ENCODE measurements around the gene YAE1. TPM values are rescaled to one million over a fixed set of nuclear protein-coding genes. Genes with fewer than 3 reads are reported as not detected.

The YAE1 gene
- polyA plus RNA-seq, 1 of the 3 experiments (the other 2 are of a cell fraction): 30.7 TPM

DNA sequence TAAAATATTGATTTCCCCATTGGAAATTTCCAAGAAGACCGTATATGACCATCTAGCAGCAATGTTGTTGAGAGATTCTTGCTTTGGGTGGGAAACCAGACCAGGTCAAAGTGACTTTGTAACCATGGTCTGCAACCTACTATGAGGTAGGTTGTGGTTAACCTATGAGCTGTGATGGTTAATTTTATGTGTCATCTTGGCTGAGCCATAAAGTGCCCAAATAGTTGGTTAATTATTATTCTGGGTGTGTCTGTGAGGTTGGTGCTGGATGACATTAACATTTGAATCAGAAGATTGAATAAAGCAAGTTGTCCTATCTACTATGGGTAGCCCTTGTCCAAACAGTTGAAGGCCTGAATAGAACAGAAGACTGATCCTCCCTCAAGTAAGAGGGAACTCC is 38.9 kb downstream of the YAE1 start (continued):
- TF ChIP-seq RCOR1 (IDR thresholded peaks at IDR 0.05; ENCODE audit: low read length) (no peak), MEF2A (IDR thresholded peaks at IDR 0.05; ENCODE audit: borderline replicate concordance, low read depth) (no peak)
- TF ChIP-seq, protein P1, sequence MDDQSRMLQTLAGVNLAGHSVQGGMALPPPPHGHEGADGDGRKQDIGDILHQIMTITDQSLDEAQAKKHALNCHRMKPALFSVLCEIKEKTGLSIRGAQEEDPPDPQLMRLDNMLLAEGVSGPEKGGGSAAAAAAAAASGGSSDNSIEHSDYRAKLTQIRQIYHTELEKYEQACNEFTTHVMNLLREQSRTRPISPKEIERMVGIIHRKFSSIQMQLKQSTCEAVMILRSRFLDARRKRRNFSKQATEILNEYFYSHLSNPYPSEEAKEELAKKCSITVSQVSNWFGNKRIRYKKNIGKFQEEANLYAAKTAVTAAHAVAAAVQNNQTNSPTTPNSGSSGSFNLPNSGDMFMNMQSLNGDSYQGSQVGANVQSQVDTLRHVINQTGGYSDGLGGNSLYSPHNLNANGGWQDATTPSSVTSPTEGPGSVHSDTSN (IDR thresholded peaks at IDR 0.05): no peak
- TF ChIP-seq, protein P2, sequence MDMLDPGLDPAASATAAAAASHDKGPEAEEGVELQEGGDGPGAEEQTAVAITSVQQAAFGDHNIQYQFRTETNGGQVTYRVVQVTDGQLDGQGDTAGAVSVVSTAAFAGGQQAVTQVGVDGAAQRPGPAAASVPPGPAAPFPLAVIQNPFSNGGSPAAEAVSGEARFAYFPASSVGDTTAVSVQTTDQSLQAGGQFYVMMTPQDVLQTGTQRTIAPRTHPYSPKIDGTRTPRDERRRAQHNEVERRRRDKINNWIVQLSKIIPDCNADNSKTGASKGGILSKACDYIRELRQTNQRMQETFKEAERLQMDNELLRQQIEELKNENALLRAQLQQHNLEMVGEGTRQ (IDR thresholded peaks at IDR 0.05; ENCODE audit: borderline replicate concordance, low read depth, low read length): no peak

DNA sequence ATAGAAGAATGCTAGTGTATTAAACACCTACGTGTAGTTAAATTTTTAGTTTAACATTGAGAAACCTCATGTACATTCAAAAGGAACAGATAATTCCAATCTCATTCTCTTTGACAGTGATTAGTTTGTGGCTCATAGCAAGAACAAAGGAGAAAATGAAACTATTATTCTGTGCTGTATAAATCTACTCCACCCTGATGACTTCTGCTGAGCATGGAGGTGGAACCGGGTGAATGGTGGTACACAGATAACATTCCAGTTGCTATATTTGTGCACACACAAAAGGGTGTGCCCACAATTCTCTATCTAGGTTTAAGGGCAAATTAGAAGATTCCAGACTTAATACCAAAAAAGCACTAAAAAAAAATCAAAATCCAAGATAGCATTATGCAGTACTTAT is 40.1 kb downstream of the YAE1 start:
- Histone ChIP-seq H3K4me1 (ENCODE audit: control insufficient read depth in 1 of 2, insufficient read depth in 2 of 2, low read depth in 1 of 2, low read length in 1 of 2) (peaks cover 20 to 25% of the 10 kb centered on the region in 2 experiments; a peak in 3 of 4 replicates), H4K20me1 (ENCODE audit: insufficient read depth) (no peaks in the 10 kb centered on the region), H2AFZ (ENCODE audit: low read depth) (no peak overlapping the region), H3K27me3 (ENCODE audit: insufficient read depth) (no peaks in the 10 kb centered on the region), H3F3A (replicated peaks; ENCODE audit: insufficient read depth) (peaks cover 37% of the 10 kb centered on the region), H3K27ac (ENCODE audit: low read depth in 2 of 2, low read length in 1 of 2) (no peak overlapping the region), H3K9ac (no peak overlapping the region), H3K4me3 (ENCODE audit: low read depth in 2 of 2, low read length in 1 of 2) (no peak overlapping the region), H3K4me2 (no peak overlapping the region), H3K9me3 (no peaks in the 10 kb centered on the region), H3K9me2 (no peaks in the 10 kb centered on the region), H3K36me3 (replicated peaks in 1 of 2; ENCODE audit: control insufficient read depth in 1 of 2, insufficient read depth in 2 of 2, low read length in 1 of 2) (no peaks in the 10 kb centered on the region), H3K79me2 (ENCODE audit: insufficient read depth) (no peaks in the 10 kb centered on the region)
- no peak for DNase-seq
- 96% methylated on average over 2 of the region's 2 CpGs for WGBS (ENCODE audit: low lambda C conversion rate)
- CTCF ChIA-PET: interaction anchor here (4.9 kb wide), 1 partner anchor 27 kb away, joined by 19 read pairs; no protein-coding TSS in a partner anchor
- POLR2A ChIA-PET: no interaction called here
- no peak for TF ChIP-seq MXI1 (IDR thresholded peaks at IDR 0.05; ENCODE audit: low read depth, low read length)

DNA sequence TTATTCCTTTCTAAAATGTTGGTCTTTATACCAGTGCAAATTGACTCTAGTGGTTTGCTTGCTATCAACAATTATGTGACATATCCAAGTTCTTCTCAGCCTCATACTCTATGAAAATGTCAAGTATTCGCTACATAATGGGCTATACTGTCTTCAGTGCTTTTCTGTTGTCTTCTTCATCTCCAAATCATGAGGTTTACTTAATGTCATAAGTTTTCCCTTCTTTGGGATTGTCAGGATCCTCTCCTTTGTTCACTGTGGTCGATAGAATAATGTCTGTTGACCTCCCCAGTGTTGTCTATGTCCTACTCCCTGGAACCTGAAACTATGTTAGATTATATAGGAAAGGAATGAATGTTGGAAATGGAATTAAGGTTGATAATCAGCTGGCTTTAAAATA is 40.7 kb downstream of the YAE1 start:
- Histone ChIP-seq H4K20me1 (ENCODE audit: insufficient read depth) (no peaks in the 10 kb centered on the region), H3K27me3 (ENCODE audit: insufficient read depth) (no peaks in the 10 kb centered on the region), H3K27ac (ENCODE audit: low read depth in 2 of 2, low read length in 1 of 2) (no peak overlapping the region), H2AFZ (ENCODE audit: low read depth) (no peak overlapping the region), H3F3A (replicated peaks; ENCODE audit: insufficient read depth) (peaks cover 32% of the 10 kb centered on the region), H3K79me2 (ENCODE audit: insufficient read depth) (no peaks in the 10 kb centered on the region), H3K9ac (no peak overlapping the region), H3K4me3 (ENCODE audit: low read depth in 2 of 2, low read length in 1 of 2) (no peak overlapping the region), H3K9me2 (no peaks in the 10 kb centered on the region), H3K9me3 (no peaks in the 10 kb centered on the region), H3K4me2 (no peak overlapping the region), H3K4me1 (ENCODE audit: control insufficient read depth in 1 of 2, insufficient read depth in 2 of 2, low read depth in 1 of 2, low read length in 1 of 2) (peaks cover 20 to 22% of the 10 kb centered on the region in 2 experiments; a peak in 3 of 4 replicates), H3K36me3 (replicated peaks in 1 of 2; ENCODE audit: control insufficient read depth in 1 of 2, insufficient read depth in 2 of 2, low read length in 1 of 2) (no peaks in the 10 kb centered on the region)
- POLR2A ChIA-PET: no interaction called here
- CTCF ChIA-PET: interaction anchor here (0.5 to 4.9 kb wide), 2 partner anchors 27 to 213 kb away, joined by 3 to 19 read pairs; no protein-coding TSS in a partner anchor
- 93% methylated on average over 2 of the region's 2 CpGs for WGBS (ENCODE audit: low lambda C conversion rate)
- DNase-seq: no peak
- TF ChIP-seq RCOR1 (IDR thresholded peaks at IDR 0.05; ENCODE audit: low read length) (no peak), TEAD4 (IDR thresholded peaks at IDR 0.05; ENCODE audit: borderline replicate concordance, insufficient read depth) (no peak), SMC3 (IDR thresholded peaks at IDR 0.05; ENCODE audit: low read depth, low read length) (no peak), JUND (IDR thresholded peaks at IDR 0.05) (no peak), GATA2 (CRISPR knock-in tag; IDR thresholded peaks at IDR 0.05) (no peak), EZH2phosphoT487 (IDR thresholded peaks at IDR 0.05; ENCODE audit: borderline replicate concordance, low read depth) (no peak), FOXJ3 (CRISPR knock-in tag; IDR thresholded peaks at IDR 0.05) (no peak), FOXM1 (IDR thresholded peaks at IDR 0.05; ENCODE audit: low read depth) (no peak), EP300 (IDR thresholded peaks at IDR 0.05; ENCODE audit: borderline replicate concordance in 1 of 2, low read depth in 1 of 2, low read length in 1 of 2) (no peak)
- TF ChIP-seq, protein P2 (IDR thresholded peaks at IDR 0.05; ENCODE audit: borderline replicate concordance, low read depth, low read length): no peak

All from SK-N-SH (cell line).